Naive thymus-derived CD8-positive, alpha-beta T cell (primary cell): Measurements from ENCODE around the gene MOSPD3. TPM values are rescaled to one million over a fixed set of nuclear protein-coding genes. Genes with fewer than 3 reads are reported as not detected.

Source experiments
- ATAC-seq, 2 donors: fragments of 150-1000 bp; cut with Tn5 transposase in 1 of 2; sonication (Bioruptor Pico), chemical (Tn5 transposase) in 1 of 2; 1 replicate in 1 of 2; 2 replicates in 1 of 2; pipeline ENCODE4 v1.10.0; 2021; ENCODE audit warnings: mild to moderate bottlenecking in 2 of 2, moderate library complexity in 2 of 2
- POLR2A ChIA-PET: fragments of 350-600 bp; sonication (Branson Sonifier 250); formaldehyde crosslinking; loops from one replicate; lab custom pipeline; 2021; ENCODE audit warnings: antibody characterized with exemption; lab: Charles Lee
- DNase-seq, 10 donors: peaks; one replicate each; pipeline versions ENCODE4 v3.0.0 to v3.0.0-alpha.2; 2020 to 2022
- H3K27ac Mint-ChIP-seq, 10 donors: one replicate each; pipeline ENCODE4 v1.8.0; 2020 to 2022; ENCODE audit warnings: mild to moderate bottlenecking in 10 of 10, mixed read lengths in 10 of 10, moderate library complexity in 4 of 10, inconsistent platforms in 1 of 10
- H3K27me3 Mint-ChIP-seq, 5 donors: one replicate each; pipeline ENCODE4 v1.8.0; 2021 to 2022; ENCODE audit warnings: mixed read lengths in 5 of 5
- H3K36me3 Mint-ChIP-seq, 3 donors: one replicate each; pipeline ENCODE4 v1.8.0; 2020 to 2022; ENCODE audit warnings: mixed read lengths in 3 of 3, mild to moderate bottlenecking in 2 of 3, inconsistent platforms in 1 of 3
- H3K4me1 Mint-ChIP-seq, 4 donors: one replicate each; pipeline ENCODE4 v1.8.0; 2021 to 2022; ENCODE audit warnings: mixed read lengths in 4 of 4
- H3K4me3 Mint-ChIP-seq, 10 donors: one replicate each; pipeline ENCODE4 v1.8.0; 2020 to 2022; ENCODE audit warnings: mild to moderate bottlenecking in 10 of 10, mixed read lengths in 10 of 10, moderate library complexity in 6 of 10, inconsistent platforms in 1 of 10
- H3K9me3 Mint-ChIP-seq, 9 donors: one replicate each; pipeline ENCODE4 v1.8.0; 2020 to 2022; ENCODE audit warnings: mixed read lengths in 9 of 9, mild to moderate bottlenecking in 3 of 9, inconsistent platforms in 1 of 9, moderate library complexity in 1 of 9
- polyA plus RNA-seq, 3 donors: library from polyadenylated mRNA; unstranded; fragments of 300-500 nt; fragmentation: Illumina TruSeq; gene quantifications; one replicate each; pipeline ENCODE4 v1.2.3, GENCODE V29; 2021
- total RNA-seq, 8 experiments: library from RNA in 2 of 8; stranded (reverse) in 2 of 8; gene quantifications; one replicate each; pipeline ENCODE4 v1.2.3 and lab custom pipeline; 2021 to 2026

The MOSPD3 gene
- total and polyA plus RNA-seq, 5 experiments from 2014 or later: 13.0 to 21.0 (median 16.4) TPM

GRCh38 chr7:100599911-100600729, 12.2 kb upstream of the MOSPD3 start:
- POLR2A ChIA-PET: interaction anchor here (0.7 to 1.9 kb wide), 3 partner anchors 14 to 29 kb away, joined by 4 to 9 read pairs (median 9); partner anchors contain the start of genes FBXO24 and LRCH4
- no peak overlapping the region for H3K4me3 Mint-ChIP-seq

GRCh38 chr7:100600730-100601038, 11.7 kb upstream of the MOSPD3 start:
- Mint-ChIP-seq H3K27ac (peak overlapping the region in 1 of 10 donors; percentile 10), H3K36me3 (no peaks in the 10 kb centered on the region), H3K9me3 (no peaks in the 10 kb centered on the region), H3K4me1 (peaks cover 14 to 27% (median 21%) of the 10 kb centered on the region in 4 donors), H3K4me3 (no peak overlapping the region), H3K27me3 (no peaks in the 10 kb centered on the region)
- DNase-seq: no peak
- ATAC-seq: no peak
- POLR2A ChIA-PET: interaction anchor here (3.8 kb wide), 1 partner anchor 16 kb away, joined by 44 read pairs; the partner anchor contains the start of genes FBXO24 and LRCH4

More at GRCh38 chr7:100599911-100600729, 12.2 kb upstream of the MOSPD3 start:
- Mint-ChIP-seq H3K4me1 (peaks cover 11 to 22% (median 17%) of the 10 kb centered on the region in 4 donors), H3K27me3 (no peaks in the 10 kb centered on the region), H3K36me3 (no peaks in the 10 kb centered on the region), H3K9me3 (no peaks in the 10 kb centered on the region), H3K27ac (peak overlapping the region in 1 of 10 donors; percentile 10)
- DNase-seq: no peak
- no peak for ATAC-seq

DNA sequence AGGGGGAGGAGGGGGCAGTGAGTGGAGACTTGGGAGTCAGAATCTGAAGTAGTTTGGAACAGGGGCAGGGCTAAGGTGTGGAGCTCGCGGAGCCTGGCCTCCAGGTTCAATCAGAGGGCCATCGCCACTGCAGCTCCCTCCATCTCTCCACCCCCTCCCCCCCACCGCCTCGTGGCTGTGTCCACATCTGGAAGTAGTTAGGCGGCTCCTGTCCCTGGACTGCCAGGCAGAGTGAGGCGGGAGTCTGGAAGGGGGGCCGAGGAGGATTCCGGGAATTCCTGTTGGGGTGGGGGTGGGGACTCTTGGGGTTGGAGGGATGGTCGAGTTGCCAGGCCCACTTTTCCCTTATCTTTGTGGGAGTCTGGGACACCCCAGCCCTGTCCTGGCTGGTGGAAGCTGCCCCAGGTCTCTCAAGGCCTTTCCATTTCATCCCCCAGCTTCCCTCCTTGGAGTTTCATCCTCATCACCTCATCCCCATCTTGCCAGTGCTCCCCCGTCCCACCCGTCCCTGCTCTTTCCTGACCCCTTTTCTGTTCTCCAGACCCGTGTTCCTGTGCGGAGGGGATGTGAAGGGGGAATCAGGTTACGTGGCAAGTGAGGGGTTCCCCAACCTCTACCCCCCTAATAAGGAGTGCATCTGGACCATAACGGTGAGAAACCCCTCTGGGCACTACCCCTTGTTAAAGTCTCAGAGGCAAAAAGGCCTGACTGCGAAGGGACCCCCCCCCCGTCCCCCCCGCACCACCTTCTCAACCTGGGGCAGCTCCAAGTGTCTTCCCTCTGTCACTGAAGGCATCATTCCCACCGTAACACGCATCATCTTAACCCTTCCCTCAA, 9.2 kb upstream of the MOSPD3 start:
- ATAC-seq: no peak
- no peak for DNase-seq
- POLR2A ChIA-PET: interaction anchor here (0.6 to 3.8 kb wide), 9 partner anchors 9 to 334 kb away, joined by 3 to 44 read pairs (median 4); partner anchors contain the start of genes FBXO24, LRCH4, MOSPD3 and POP7
- no peaks in the 10 kb centered on the region for H3K36me3 Mint-ChIP-seq
- no peaks in the 10 kb centered on the region for H3K27me3 Mint-ChIP-seq
- peak overlapping the region in 5 of 10 donors; percentile 37 to 96 (median 94) for H3K27ac Mint-ChIP-seq
- no peaks in the 10 kb centered on the region for H3K9me3 Mint-ChIP-seq
- H3K4me3 Mint-ChIP-seq: peak overlapping the region; percentile 71 to 95 (median 87)
- peaks cover 14 to 31% (median 21%) of the 10 kb centered on the region in 4 donors for H3K4me1 Mint-ChIP-seq

DNA sequence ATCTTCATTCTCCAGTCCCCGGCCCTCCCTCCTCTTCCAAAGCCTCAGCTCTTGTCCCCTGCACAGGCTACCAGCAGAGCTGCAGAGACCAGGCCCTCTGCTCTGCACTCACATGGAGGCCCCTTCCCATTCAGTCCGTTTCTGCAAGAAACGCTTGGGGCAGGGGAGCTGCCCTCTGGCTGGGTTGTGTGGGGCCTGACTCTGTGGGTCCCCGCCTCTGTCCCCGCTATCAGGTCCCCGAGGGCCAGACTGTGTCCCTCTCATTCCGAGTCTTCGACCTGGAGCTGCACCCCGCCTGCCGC, 8.7 kb upstream of the MOSPD3 start:
- Mint-ChIP-seq H3K4me3 (peak overlapping the region; percentile 71 to 95 (median 87)), H3K27me3 (no peaks in the 10 kb centered on the region), H3K27ac (peak overlapping the region in 9 of 10 donors; percentile 69 to 96 (median 92)), H3K9me3 (no peaks in the 10 kb centered on the region), H3K36me3 (no peaks in the 10 kb centered on the region), H3K4me1 (peaks cover 11 to 31% (median 18%) of the 10 kb centered on the region in 4 donors)
- POLR2A ChIA-PET: interaction anchor here (0.6 to 3.8 kb wide), 8 partner anchors 9 to 140 kb away, joined by 3 to 44 read pairs (median 4); partner anchors contain the start of genes FBXO24, LRCH4, MOSPD3 and POP7
- ATAC-seq (peak; percentile 13), DNase-seq (no peak)

DNA sequence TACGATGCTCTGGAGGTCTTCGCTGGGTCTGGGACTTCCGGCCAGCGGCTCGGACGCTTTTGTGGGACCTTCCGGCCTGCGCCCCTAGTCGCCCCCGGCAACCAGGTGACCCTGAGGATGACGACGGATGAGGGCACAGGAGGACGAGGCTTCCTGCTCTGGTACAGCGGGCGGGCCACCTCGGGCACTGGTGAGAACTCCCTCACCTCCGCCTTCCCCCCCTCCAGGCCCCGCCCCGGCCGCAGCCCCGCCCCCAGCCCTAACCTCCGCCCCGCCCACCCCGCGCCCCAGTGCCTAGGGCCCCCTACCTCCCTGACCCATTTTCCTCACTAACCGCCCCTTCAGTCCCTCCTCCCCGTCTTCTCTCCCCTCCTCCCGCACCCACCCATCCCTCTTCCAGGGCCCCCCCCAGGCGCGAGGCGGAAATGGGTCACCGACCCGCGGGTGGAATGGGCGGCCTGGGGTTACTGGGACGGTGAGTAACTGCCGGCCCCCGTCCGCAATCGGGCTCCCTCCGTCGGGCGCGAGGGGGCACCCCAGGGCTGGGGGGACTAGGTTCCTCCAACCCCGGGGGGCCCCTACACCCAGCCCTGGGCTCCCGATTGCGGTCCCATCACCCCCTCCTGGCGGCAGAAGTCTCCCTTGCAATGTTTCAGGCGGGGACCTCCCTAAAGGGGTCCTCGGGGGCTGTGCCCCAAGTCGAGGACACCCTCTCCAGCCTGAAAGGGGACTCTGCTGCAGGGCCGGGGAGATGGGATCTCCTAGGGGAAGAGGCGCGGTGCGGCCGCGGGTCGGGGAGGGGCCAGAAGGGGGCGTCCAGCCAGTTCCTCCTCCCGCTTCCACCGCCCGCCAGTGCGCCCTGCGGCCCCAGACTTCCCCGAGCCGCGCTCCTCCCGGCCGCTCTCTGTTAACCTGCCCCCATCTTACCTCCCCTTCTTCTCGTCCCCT, 8.0 kb upstream of the MOSPD3 start:
- POLR2A ChIA-PET: interaction anchor here (0.6 to 4.7 kb wide), 13 partner anchors 8 to 141 kb away, joined by 3 to 64 read pairs (median 4); partner anchors contain the start of genes FBXO24, LRCH4, MOSPD3 and POP7
- no peaks in the 10 kb centered on the region for H3K9me3 Mint-ChIP-seq
- ATAC-seq: peak; percentile 68 to 70
- no peaks in the 10 kb centered on the region for H3K27me3 Mint-ChIP-seq
- peak overlapping the region; percentile 79 to 95 (median 89) for H3K4me3 Mint-ChIP-seq
- peak; percentile 53 to 86 (median 66) for DNase-seq
- H3K4me1 Mint-ChIP-seq: peaks cover 11 to 31% (median 18%) of the 10 kb centered on the region in 4 donors
- H3K27ac Mint-ChIP-seq: peak overlapping the region in 9 of 10 donors; percentile 69 to 96 (median 92)
- H3K36me3 Mint-ChIP-seq: no peaks in the 10 kb centered on the region

- H3K9me3 Mint-ChIP-seq: no peaks in the 10 kb centered on the region
- DNase-seq: peak in 6 of 10 donors; percentile 35 to 53 (median 46)
- H3K27ac Mint-ChIP-seq: peak overlapping the region in 9 of 10 donors; percentile 32 to 92 (median 81)
- ATAC-seq: peak; percentile 33 to 52
- POLR2A ChIA-PET: interaction anchor here (0.5 to 4.7 kb wide), 14 partner anchors 9 to 128 kb away, joined by 3 to 64 read pairs (median 4); partner anchors contain the start of genes FBXO24 and LRCH4
- H3K4me1 Mint-ChIP-seq: peaks cover 12 to 33% (median 18%) of the 10 kb centered on the region in 4 donors
- H3K27me3 Mint-ChIP-seq: no peaks in the 10 kb centered on the region
- H3K36me3 Mint-ChIP-seq: no peaks in the 10 kb centered on the region
- H3K4me3 Mint-ChIP-seq: peak overlapping the region; percentile 75 to 95 (median 89)
These were observed 7.1 kb upstream of the MOSPD3 start for GRCh38 chr7:100604976-100605911.

DNA sequence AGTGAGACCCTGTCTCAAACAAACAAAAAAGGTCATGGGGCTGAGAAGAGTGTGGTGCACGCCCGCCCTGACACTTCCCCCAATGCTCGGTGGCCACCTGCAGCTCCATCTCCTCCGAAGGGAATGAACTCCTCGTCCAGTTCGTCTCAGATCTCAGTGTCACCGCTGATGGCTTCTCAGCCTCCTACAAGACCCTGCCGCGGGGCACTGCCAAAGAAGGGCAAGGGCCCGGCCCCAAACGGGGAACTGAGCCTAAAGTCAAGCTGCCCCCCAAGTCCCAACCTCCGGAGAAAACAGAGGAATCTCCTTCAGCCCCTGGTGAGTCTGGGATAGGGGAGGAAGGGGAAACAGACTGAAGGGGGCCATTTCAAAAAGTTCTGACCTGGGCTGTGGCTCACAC, 6.0 kb upstream of the MOSPD3 start:
- Mint-ChIP-seq H3K4me1 (peaks cover 12 to 36% (median 20%) of the 10 kb centered on the region in 4 donors), H3K4me3 (peak overlapping the region in 8 of 10 donors; percentile 42 to 95 (median 86)), H3K36me3 (no peaks in the 10 kb centered on the region), H3K27me3 (no peaks in the 10 kb centered on the region), H3K27ac (peak overlapping the region in 6 of 10 donors; percentile 13 to 77 (median 40)), H3K9me3 (no peaks in the 10 kb centered on the region)
- POLR2A ChIA-PET: interaction anchor here (0.7 to 4.7 kb wide), 5 partner anchors 21 to 89 kb away, joined by 3 to 64 read pairs (median 6); partner anchors contain the start of genes FBXO24 and LRCH4
- DNase-seq (no peak), ATAC-seq (no peak)

DNA sequence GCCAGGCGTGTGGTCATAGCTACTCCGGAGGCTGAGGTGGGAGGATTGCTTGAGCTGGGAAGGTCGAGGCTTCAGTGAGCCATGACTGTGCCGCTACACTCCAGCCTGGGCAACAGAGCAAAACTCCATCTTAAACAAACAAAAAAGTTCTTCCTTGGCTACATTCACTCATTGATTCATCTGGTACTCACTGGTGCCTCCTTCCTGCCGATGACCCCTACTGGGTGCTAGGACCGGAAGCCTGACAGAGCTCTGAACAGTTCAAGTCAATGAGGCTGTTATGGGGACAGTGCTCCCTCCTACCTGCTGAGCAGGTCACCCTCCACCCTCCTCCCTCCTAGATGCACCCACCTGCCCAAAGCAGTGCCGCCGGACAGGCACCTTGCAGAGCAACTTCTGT, 5.2 kb upstream of the MOSPD3 start:
- H3K27me3 Mint-ChIP-seq: no peaks in the 10 kb centered on the region
- DNase-seq (no peak), ATAC-seq (no peak)
- peak overlapping the region in 3 of 10 donors; percentile 47 to 83 (median 56) for H3K27ac Mint-ChIP-seq
- no peaks in the 10 kb centered on the region for H3K36me3 Mint-ChIP-seq
- no peaks in the 10 kb centered on the region for H3K9me3 Mint-ChIP-seq
- POLR2A ChIA-PET: interaction anchor here (0.5 to 4.7 kb wide), 3 partner anchors 16 to 42 kb away, joined by 6 to 64 read pairs (median 7); partner anchors contain the start of genes FBXO24 and LRCH4
- peak overlapping the region in 7 of 10 donors; percentile 12 to 49 (median 24) for H3K4me3 Mint-ChIP-seq
- peaks cover 10 to 35% (median 23%) of the 10 kb centered on the region in 4 donors for H3K4me1 Mint-ChIP-seq

- peak overlapping the region in 3 of 10 donors; percentile 8 to 46 (median 13) for H3K27ac Mint-ChIP-seq
- H3K27me3 Mint-ChIP-seq: no peaks in the 10 kb centered on the region
- no peak for DNase-seq
- peak overlapping the region in 5 of 10 donors; percentile 0 to 97 (median 20) for H3K4me3 Mint-ChIP-seq
- POLR2A ChIA-PET: interaction anchor here (0.5 to 6.7 kb wide), 3 partner anchors 25 to 132 kb away, joined by 3 to 128 read pairs (median 3); partner anchors contain the start of genes FBXO24 and LRCH4
- peaks cover 14 to 33% (median 30%) of the 10 kb centered on the region in 4 donors for H3K4me1 Mint-ChIP-seq
- ATAC-seq: no peak
- H3K36me3 Mint-ChIP-seq: peaks cover 0 to 4% (median 0%) of the 10 kb centered on the region in 3 donors
- H3K9me3 Mint-ChIP-seq: no peaks in the 10 kb centered on the region
These were observed 2.4 kb upstream of the MOSPD3 start for GRCh38 chr7:100609958-100610357.
